CD4-positive, CD25-positive, alpha-beta regulatory T cell (primary cell): ENCODE data around the gene MYO3A. TPM values are rescaled to one million over a fixed set of nuclear protein-coding genes. Genes with fewer than 3 reads are reported as not detected.

ENCODE experiments used
- ATAC-seq, 2 donors: fragments of 150-1000 bp; cut with Tn5 transposase; one replicate each; pipeline ENCODE4 v1.10.0; 2021; ENCODE audit warnings: low read depth in 2 of 2, moderate number of reproducible peaks in 2 of 2, moderate library complexity in 1 of 2
- DNase-seq, 3 donors: peaks; one replicate each; pipeline versions ENCODE4 v3.0.0 to v3.0.0-alpha.2; 2012 to 2022; ENCODE audit warnings: mixed read lengths in 1 of 3
- H3K27ac ChIP-seq: one replicate; pipeline ENCODE4 v1.7.0; 2013; ENCODE audit warnings: mild to moderate bottlenecking, low read length; ENCODE audit not compliant: insufficient read depth, poor library complexity, severe bottlenecking
- H3K27me3 ChIP-seq: one replicate; pipeline ENCODE4 v1.7.0; 2013; ENCODE audit warnings: low read length; ENCODE audit not compliant: control insufficient read depth, insufficient read depth
- H3K36me3 ChIP-seq: one replicate; pipeline ENCODE4 v1.7.0; 2013; ENCODE audit warnings: mild to moderate bottlenecking, low read length, moderate library complexity; ENCODE audit not compliant: control insufficient read depth, insufficient read depth
- H3K4me1 ChIP-seq: 2 replicates; pipeline ENCODE4 v1.7.0; 2013; ENCODE audit warnings: mild to moderate bottlenecking, low read length; ENCODE audit not compliant: insufficient read depth, control insufficient read depth, poor library complexity, severe bottlenecking
- H3K4me3 ChIP-seq: one replicate; pipeline ENCODE4 v1.7.0; 2013; ENCODE audit warnings: low read depth, mild to moderate bottlenecking, low read length, moderate library complexity
- H3K9me3 ChIP-seq, 2 experiments: 1 replicate in 1 of 2; 2 replicates in 1 of 2; pipeline ENCODE4 v1.7.0; 2013; ENCODE audit warnings: low read length in 2 of 2, mild to moderate bottlenecking in 1 of 2, moderate library complexity in 1 of 2; ENCODE audit not compliant: control insufficient read depth in 2 of 2
- H3K27ac Mint-ChIP-seq, 3 donors: one replicate each; pipeline ENCODE4 v1.8.0; 2020 to 2022; ENCODE audit warnings: mild to moderate bottlenecking in 3 of 3, mixed read lengths in 3 of 3, moderate library complexity in 2 of 3
- H3K27me3 Mint-ChIP-seq: one replicate; pipeline ENCODE4 v1.8.0; 2022; ENCODE audit warnings: mild to moderate bottlenecking, mixed read lengths
- H3K36me3 Mint-ChIP-seq: one replicate; pipeline ENCODE4 v1.8.0; 2020; ENCODE audit warnings: mixed read lengths
- H3K4me1 Mint-ChIP-seq, 4 donors: one replicate each; pipeline ENCODE4 v1.8.0; 2020 to 2022; ENCODE audit warnings: mixed read lengths in 4 of 4, mild to moderate bottlenecking in 1 of 4
- H3K4me3 Mint-ChIP-seq, 4 donors: one replicate each; pipeline ENCODE4 v1.8.0; 2020 to 2022; ENCODE audit warnings: mild to moderate bottlenecking in 4 of 4, mixed read lengths in 4 of 4, moderate library complexity in 3 of 4
- H3K9me3 Mint-ChIP-seq, 7 donors: one replicate each; pipeline ENCODE4 v1.8.0; 2020 to 2022; ENCODE audit warnings: mixed read lengths in 7 of 7, mild to moderate bottlenecking in 3 of 7, moderate library complexity in 2 of 7
- polyA plus RNA-seq, 4 donors: library from polyadenylated mRNA; unstranded; fragments of 300-500 nt; fragmentation: Illumina TruSeq; gene quantifications; one replicate each; pipeline ENCODE4 v1.2.3, GENCODE V29; 2021
- total RNA-seq: library from RNA; stranded (reverse); gene quantifications from one replicate; pipeline ENCODE4 v1.2.3, GENCODE V29; 2022

Gene MYO3A
- total and polyA plus RNA-seq, 5 donors from 2014 or later = not detected

DNA sequence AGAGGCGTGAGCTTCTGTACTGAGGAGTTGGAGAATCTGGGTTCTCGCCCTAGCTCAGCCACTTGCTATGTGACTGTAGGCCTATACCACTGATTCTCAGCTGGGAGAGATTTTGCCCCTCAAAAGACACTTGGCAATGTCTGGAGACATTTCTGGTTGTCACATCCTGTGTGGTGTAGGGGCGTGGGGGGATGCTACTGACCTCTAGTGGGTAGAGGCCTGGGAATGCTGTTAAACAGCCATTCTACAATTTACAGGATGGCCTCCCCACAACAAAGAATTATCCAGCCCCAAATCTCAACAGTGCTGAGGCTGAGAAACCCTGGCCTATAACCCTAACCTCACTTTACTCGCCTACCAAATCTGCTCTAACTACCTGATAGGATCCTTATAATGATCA is 223.7 kb downstream of the MYO3A start:
- H3K4me1 ChIP-seq = no peaks in the 10 kb centered on the region
- no peak for DNase-seq
- no peaks in the 10 kb centered on the region for H3K27me3 Mint-ChIP-seq

DNA sequence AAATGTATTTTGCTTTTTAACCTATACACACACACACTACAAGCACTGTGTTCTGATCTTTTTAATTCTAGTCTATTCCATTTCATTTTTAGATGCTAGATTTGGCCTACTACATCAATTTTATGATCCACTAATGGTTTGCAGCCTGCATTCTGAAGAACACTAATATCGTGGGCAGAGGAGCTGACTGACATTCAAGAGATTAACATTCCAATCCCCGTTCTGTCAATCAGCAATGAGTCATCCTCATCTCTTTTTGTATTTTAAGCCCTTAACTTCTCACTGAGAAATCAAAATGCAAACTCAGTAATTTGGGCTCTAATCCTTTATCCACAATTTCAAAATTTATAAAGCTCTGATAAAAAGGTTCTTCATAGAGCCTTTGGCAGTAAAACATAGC is 235.4 kb downstream of the MYO3A start:
- Mint-ChIP-seq H3K9me3 (peaks cover 0 to 2% (median 0%) of the 10 kb centered on the region in 7 donors), H3K27ac (no peak overlapping the region), H3K36me3 (no peaks in the 10 kb centered on the region), H3K4me1 (no peaks in the 10 kb centered on the region), H3K27me3 (peaks cover 9% of the 10 kb centered on the region), H3K4me3 (no peak overlapping the region)
- Histone ChIP-seq H3K27ac (no peak overlapping the region), H3K27me3 (peaks cover 8% of the 10 kb centered on the region), H3K4me1 (no peaks in the 10 kb centered on the region), H3K9me3 (no peaks in the 10 kb centered on the region), H3K4me3 (no peak overlapping the region), H3K36me3 (no peaks in the 10 kb centered on the region)
- DNase-seq (no peak), ATAC-seq (no peak)

More for the DNA sequence above, 223.7 kb downstream of the MYO3A start:
- no peak overlapping the region for H3K27ac ChIP-seq
- H3K27me3 ChIP-seq = no peaks in the 10 kb centered on the region
- no peak overlapping the region for H3K27ac Mint-ChIP-seq
- H3K9me3 ChIP-seq = no peaks in the 10 kb centered on the region
- no peaks in the 10 kb centered on the region for H3K36me3 Mint-ChIP-seq
- no peak overlapping the region for H3K4me3 Mint-ChIP-seq
- peaks cover 0 to 3% (median 0%) of the 10 kb centered on the region in 7 donors for H3K9me3 Mint-ChIP-seq
- no peaks in the 10 kb centered on the region for H3K4me1 Mint-ChIP-seq
- ATAC-seq = no peak
- no peaks in the 10 kb centered on the region for H3K36me3 ChIP-seq
- H3K4me3 ChIP-seq = no peak overlapping the region

DNA sequence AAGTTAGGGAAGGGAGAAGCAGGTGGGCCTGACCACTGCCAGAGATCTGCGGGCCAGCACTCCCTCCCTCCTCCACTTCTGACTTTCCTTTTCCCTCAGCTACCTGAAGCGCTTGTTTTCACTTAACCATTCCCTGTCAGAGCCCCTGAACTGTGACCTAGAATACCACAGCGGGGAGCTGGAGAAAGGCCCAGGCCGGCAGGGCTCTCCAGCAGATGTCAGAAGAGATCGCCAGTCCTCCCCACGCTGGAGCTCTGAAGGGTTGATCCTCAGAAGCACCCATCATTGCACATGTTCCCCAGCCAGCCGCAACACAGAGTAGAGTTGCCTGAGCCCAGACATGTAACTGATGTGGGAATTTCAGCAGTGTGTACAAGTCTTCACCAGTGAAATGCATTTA is 238.1 kb downstream of the MYO3A start:
- Histone ChIP-seq H3K27me3 (peaks cover 8% of the 10 kb centered on the region), H3K9me3 (no peaks in the 10 kb centered on the region), H3K36me3 (no peaks in the 10 kb centered on the region), H3K4me1 (no peaks in the 10 kb centered on the region), H3K4me3 (no peak overlapping the region), H3K27ac (no peak overlapping the region)
- ATAC-seq = no peak
- peaks cover 9% of the 10 kb centered on the region for H3K27me3 Mint-ChIP-seq
- no peaks in the 10 kb centered on the region for H3K4me1 Mint-ChIP-seq
- peaks cover 0 to 5% (median 0%) of the 10 kb centered on the region in 7 donors for H3K9me3 Mint-ChIP-seq
- DNase-seq = no peak
- no peak overlapping the region for H3K27ac Mint-ChIP-seq
- H3K36me3 Mint-ChIP-seq = no peaks in the 10 kb centered on the region
- H3K4me3 Mint-ChIP-seq = no peak overlapping the region

DNA sequence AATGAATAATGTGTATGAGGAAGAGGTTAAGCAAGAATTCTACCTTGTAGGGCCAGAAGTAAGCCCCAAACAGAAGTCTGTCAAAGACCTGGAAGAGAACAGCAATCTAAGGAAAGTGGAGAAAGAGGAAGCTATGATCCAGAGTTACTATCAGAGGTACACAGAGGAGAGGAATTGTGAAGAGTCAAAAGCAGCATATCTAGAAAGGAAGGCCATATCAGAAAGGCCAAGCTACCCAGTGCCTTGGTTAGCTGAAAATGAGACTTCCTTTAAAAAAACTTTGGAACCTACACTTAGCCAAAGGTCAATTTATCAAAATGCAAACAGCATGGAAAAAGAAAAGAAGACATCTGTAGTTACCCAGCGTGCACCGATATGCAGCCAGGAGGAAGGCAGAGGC is 239.8 kb downstream of the MYO3A start:
- Histone ChIP-seq H3K27me3 (peaks cover 8% of the 10 kb centered on the region), H3K27ac (no peak overlapping the region), H3K4me1 (no peaks in the 10 kb centered on the region), H3K4me3 (no peak overlapping the region), H3K36me3 (no peaks in the 10 kb centered on the region), H3K9me3 (no peaks in the 10 kb centered on the region)
- no peak for ATAC-seq
- DNase-seq = no peak
- peaks cover 0 to 5% (median 0%) of the 10 kb centered on the region in 7 donors for H3K9me3 Mint-ChIP-seq
- H3K4me1 Mint-ChIP-seq = no peaks in the 10 kb centered on the region
- peaks cover 14% of the 10 kb centered on the region for H3K27me3 Mint-ChIP-seq
- H3K27ac Mint-ChIP-seq = no peak overlapping the region
- no peaks in the 10 kb centered on the region for H3K36me3 Mint-ChIP-seq
- no peak overlapping the region for H3K4me3 Mint-ChIP-seq

GRCh38 chr10:26177341-26177740 is 243.3 kb downstream of the MYO3A start:
- peaks cover 4% of the 10 kb centered on the region for H3K27me3 ChIP-seq

DNA sequence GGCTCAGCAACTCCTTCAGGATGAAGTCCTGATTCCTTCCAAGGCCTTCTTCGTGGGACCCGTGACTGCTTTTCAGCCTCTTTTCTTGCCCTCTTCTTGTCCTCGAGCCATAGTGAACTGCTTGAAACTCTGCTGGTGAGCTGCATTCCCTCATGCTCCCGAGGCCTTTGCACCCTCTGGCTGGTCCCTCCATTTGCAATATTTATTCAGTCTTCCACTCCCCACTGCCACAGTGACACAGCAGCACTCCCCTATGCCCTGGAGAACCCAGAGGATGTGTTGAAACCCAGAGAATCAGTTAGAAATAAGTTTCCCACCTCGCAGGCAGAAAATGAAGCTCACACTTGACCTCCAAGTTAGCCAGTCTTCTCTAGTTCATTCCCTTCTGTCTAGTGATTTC is 260.2 kb downstream of the MYO3A start:
- no peak overlapping the region for H3K4me3 ChIP-seq
- no peaks in the 10 kb centered on the region for H3K36me3 ChIP-seq
- Mint-ChIP-seq H3K4me1 (no peaks in the 10 kb centered on the region), H3K4me3 (no peak overlapping the region), H3K36me3 (no peaks in the 10 kb centered on the region), H3K9me3 (no peaks in the 10 kb centered on the region), H3K27ac (no peak overlapping the region), H3K27me3 (peaks cover 4% of the 10 kb centered on the region)
- no peak overlapping the region for H3K27ac ChIP-seq
- no peaks in the 10 kb centered on the region for H3K27me3 ChIP-seq
- H3K4me1 ChIP-seq = no peaks in the 10 kb centered on the region
- ATAC-seq = no peak
- no peak for DNase-seq
- H3K9me3 ChIP-seq = peaks cover 0 to 1% of the 10 kb centered on the region in 2 experiments

More at GRCh38 chr10:26177341-26177740, 243.3 kb downstream of the MYO3A start:
- no peak overlapping the region for H3K4me3 ChIP-seq
- ATAC-seq (no peak), DNase-seq (no peak)
- no peaks in the 10 kb centered on the region for H3K36me3 Mint-ChIP-seq
- H3K4me3 Mint-ChIP-seq = no peak overlapping the region
- no peak overlapping the region for H3K27ac ChIP-seq
- no peaks in the 10 kb centered on the region for H3K36me3 ChIP-seq
- peaks cover 14% of the 10 kb centered on the region for H3K27me3 Mint-ChIP-seq
- H3K27ac Mint-ChIP-seq = no peak overlapping the region
- peaks cover 0 to 5% (median 0%) of the 10 kb centered on the region in 7 donors for H3K9me3 Mint-ChIP-seq
- no peaks in the 10 kb centered on the region for H3K4me1 ChIP-seq
- H3K9me3 ChIP-seq = no peaks in the 10 kb centered on the region
- H3K4me1 Mint-ChIP-seq = no peaks in the 10 kb centered on the region

DNA sequence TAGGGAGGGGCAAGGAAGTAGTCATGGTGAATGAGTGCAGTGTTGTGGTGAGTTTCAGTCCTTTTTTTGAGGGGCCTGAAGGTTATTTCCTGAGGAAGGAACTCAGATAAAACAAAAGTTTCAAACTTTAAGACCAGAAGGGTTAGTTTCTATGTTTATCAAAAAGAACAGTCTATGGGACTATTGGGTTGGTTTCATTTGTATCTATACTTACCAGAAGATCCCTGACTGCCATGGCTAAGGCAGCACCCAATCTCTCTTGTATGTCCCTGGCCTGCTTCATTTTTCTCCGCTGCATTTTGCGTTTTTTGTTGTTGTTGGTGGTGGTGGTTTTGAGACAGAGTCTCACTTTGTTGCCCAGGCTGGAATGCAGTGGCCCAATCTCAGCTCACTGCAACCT is 263.2 kb downstream of the MYO3A start:
- H3K4me1 ChIP-seq = no peaks in the 10 kb centered on the region
- DNase-seq (no peak), ATAC-seq (no peak)
- Mint-ChIP-seq H3K27ac (no peak overlapping the region), H3K36me3 (no peaks in the 10 kb centered on the region), H3K27me3 (no peaks in the 10 kb centered on the region), H3K4me3 (no peak overlapping the region), H3K4me1 (no peaks in the 10 kb centered on the region), H3K9me3 (peaks cover 0 to 2% (median 0%) of the 10 kb centered on the region in 7 donors)
- no peaks in the 10 kb centered on the region for H3K9me3 ChIP-seq
- no peak overlapping the region for H3K4me3 ChIP-seq
- peaks cover under 1% of the 10 kb centered on the region for H3K27me3 ChIP-seq
- H3K27ac ChIP-seq = no peak overlapping the region
- H3K36me3 ChIP-seq = no peaks in the 10 kb centered on the region

GRCh38 chr10:26198119-26198518 is 264.1 kb downstream of the MYO3A start:
- no peak for ATAC-seq
- no peak overlapping the region for H3K27ac ChIP-seq

More at GRCh38 chr10:26198119-26198518, 264.1 kb downstream of the MYO3A start:
- H3K36me3 Mint-ChIP-seq = no peaks in the 10 kb centered on the region
- Histone ChIP-seq H3K9me3 (no peaks in the 10 kb centered on the region), H3K4me3 (no peak overlapping the region), H3K4me1 (no peaks in the 10 kb centered on the region), H3K36me3 (no peaks in the 10 kb centered on the region), H3K27me3 (peaks cover 4% of the 10 kb centered on the region)
- no peak overlapping the region for H3K4me3 Mint-ChIP-seq
- no peak overlapping the region for H3K27ac Mint-ChIP-seq
- peaks cover 0 to 2% (median 0%) of the 10 kb centered on the region in 7 donors for H3K9me3 Mint-ChIP-seq
- no peaks in the 10 kb centered on the region for H3K4me1 Mint-ChIP-seq
- no peaks in the 10 kb centered on the region for H3K27me3 Mint-ChIP-seq
- DNase-seq = no peak
